ENCODE data around the gene NBPF4. TPM values are rescaled to one million over a fixed set of nuclear protein-coding genes. Genes with fewer than 3 reads are reported as not detected.

The NBPF4 gene
- total and polyA plus RNA-seq, 8 donors: not detected

DNA sequence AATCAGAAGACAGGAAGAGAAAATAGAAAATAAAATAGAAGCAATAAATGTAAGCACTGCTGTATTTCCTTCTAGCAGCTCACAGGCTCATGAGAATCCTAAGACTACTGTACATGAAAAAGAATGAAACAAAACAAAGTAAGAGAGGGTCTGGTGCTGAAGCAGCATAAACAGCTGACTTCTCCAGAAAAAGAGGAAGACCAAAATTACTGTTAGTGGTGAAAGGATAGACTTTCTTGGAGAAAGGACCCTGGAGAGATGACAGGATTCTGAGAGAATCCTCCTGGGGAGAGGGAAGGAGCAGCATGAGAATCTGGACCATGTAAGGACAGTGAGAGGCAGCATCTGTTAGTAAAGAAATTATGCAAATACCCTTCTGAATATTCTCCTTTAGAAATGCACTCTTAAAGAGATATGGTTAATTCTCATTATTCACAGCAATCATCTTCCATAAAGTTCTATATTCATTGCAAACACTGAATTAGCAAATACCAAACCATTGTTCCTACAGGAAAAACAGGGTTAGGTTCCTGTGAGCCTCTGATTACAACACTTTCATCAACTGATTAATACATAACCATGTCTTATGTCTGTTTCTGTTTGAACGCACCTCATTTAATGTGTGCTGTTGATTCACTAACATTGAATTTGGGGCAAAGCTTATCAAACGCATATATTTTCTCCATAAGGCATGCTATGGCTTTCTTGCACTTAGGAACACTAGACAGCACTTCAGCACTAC, 60.7 kb downstream of the NBPF4 start:
- 49 to 50% methylated on average over 2 of the region's 2 CpGs for WGBS, 2 donors
- intact Hi-C loops (cut with DNase I): no loop called here
- Histone ChIP-seq H3K36me3 (peaks cover 0 to 9% (median 0%) of the 10 kb centered on the region in 3 donors), H3K27ac (peak overlapping the region in 1 of 4 donors; percentile 10), H3K4me1 (no peaks in the 10 kb centered on the region), H3K4me3 (no peak overlapping the region), H3K27me3 (no peaks in the 10 kb centered on the region), H3K9me3 (no peaks in the 10 kb centered on the region)
- FAIRE-seq (no peak), DNase-seq (no peak), ATAC-seq (peak in 1 of 4 donors; percentile 28)
- TF ChIP-seq, protein P1, sequence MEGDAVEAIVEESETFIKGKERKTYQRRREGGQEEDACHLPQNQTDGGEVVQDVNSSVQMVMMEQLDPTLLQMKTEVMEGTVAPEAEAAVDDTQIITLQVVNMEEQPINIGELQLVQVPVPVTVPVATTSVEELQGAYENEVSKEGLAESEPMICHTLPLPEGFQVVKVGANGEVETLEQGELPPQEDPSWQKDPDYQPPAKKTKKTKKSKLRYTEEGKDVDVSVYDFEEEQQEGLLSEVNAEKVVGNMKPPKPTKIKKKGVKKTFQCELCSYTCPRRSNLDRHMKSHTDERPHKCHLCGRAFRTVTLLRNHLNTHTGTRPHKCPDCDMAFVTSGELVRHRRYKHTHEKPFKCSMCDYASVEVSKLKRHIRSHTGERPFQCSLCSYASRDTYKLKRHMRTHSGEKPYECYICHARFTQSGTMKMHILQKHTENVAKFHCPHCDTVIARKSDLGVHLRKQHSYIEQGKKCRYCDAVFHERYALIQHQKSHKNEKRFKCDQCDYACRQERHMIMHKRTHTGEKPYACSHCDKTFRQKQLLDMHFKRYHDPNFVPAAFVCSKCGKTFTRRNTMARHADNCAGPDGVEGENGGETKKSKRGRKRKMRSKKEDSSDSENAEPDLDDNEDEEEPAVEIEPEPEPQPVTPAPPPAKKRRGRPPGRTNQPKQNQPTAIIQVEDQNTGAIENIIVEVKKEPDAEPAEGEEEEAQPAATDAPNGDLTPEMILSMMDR (IDR thresholded peaks at IDR 0.05): no peak

GRCh38 chr1:108179018-108179417, 64.9 kb downstream of the NBPF4 start:
- Histone ChIP-seq H3K4me1 (no peaks in the 10 kb centered on the region), H3K36me3 (peaks cover 0 to 12% (median 0%) of the 10 kb centered on the region in 3 donors), H3K27me3 (no peaks in the 10 kb centered on the region), H3K27ac (no peak overlapping the region), H3K4me3 (no peak overlapping the region), H3K9me3 (no peaks in the 10 kb centered on the region)
- FAIRE-seq (no peak), ATAC-seq (no peak), DNase-seq (no peak)
- TF ChIP-seq, protein P1 (IDR thresholded peaks at IDR 0.05): no peak
- intact Hi-C loops (cut with DNase I): no loop called here
- 85 to 86% methylated on average over 1 of the region's 1 CpG for WGBS, 2 donors

Other genes starting within 250 kb of the NBPF4 start
- 10 to 100 TPM in 2 of 6 donors, 1 to 10 TPM in 4; 5.1 to 16.9 (median 7.3) TPM for gene SLC25A24, start 43.7 kb downstream of the NBPF4 start, total RNA-seq
- gene SLC25A24, start 43.7 kb downstream of the NBPF4 start, polyA plus RNA-seq: 1 to 10 TPM; 3.3 to 9.4 TPM
- not detected for gene NBPF6, start 206.3 kb upstream of the NBPF4 start, total RNA-seq
- gene NBPF6, start 206.3 kb upstream of the NBPF4 start, polyA plus RNA-seq: not detected